Anterior cingulate cortex (tissue), 58 donors: Measurements from ENCODE around the gene UNC13A.

ENCODE experiments used
- DNase-seq, 58 donors: peaks; one replicate each; lab custom pipeline; 2025; lab: John Stamatoyannopoulos, UW

UNC13A gene

GRCh38 chr19:17632577-17632976, 55.6 kb downstream of the UNC13A start:
- no peak for DNase-seq

GRCh38 chr19:17629760-17630159, 58.4 kb downstream of the UNC13A start:
- no peak for DNase-seq

- no peak for DNase-seq
Measured at GRCh38 chr19:17627921-17628320, 60.2 kb downstream of the UNC13A start.

GRCh38 chr19:17627161-17627560, 61.0 kb downstream of the UNC13A start:
- DNase-seq: no peak

- no peak for DNase-seq
Measured at GRCh38 chr19:17626456-17627015, 61.6 kb downstream of the UNC13A start.

- DNase-seq: no peak
Measured at GRCh38 chr19:17625980-17626379, 62.2 kb downstream of the UNC13A start.

- DNase-seq: no peak
Measured at GRCh38 chr19:17625043-17625442, 63.1 kb downstream of the UNC13A start.

GRCh38 chr19:17624314-17624991, 63.7 kb downstream of the UNC13A start:
- no peak for DNase-seq

GRCh38 chr19:17623224-17623935, 64.8 kb downstream of the UNC13A start:
- no peak for DNase-seq

- no peak for DNase-seq
Measured at GRCh38 chr19:17620696-17621095, 67.5 kb downstream of the UNC13A start.

- DNase-seq: no peak
Measured at GRCh38 chr19:17618936-17619335, 69.2 kb downstream of the UNC13A start.

- no peak for DNase-seq
Measured at GRCh38 chr19:17618281-17618903, 69.8 kb downstream of the UNC13A start.

GRCh38 chr19:17617807-17618192, 70.4 kb downstream of the UNC13A start:
- no peak for DNase-seq

- peak in 2 of 58 donors; percentile 5 to 54 for DNase-seq
Measured at GRCh38 chr19:17616961-17617806, 71.0 kb downstream of the UNC13A start.

GRCh38 chr19:17616686-17616960, 71.5 kb downstream of the UNC13A start:
- no peak for DNase-seq

- DNase-seq: no peak
Measured at GRCh38 chr19:17615889-17616685, 72.1 kb downstream of the UNC13A start.

GRCh38 chr19:17614476-17614875, 73.7 kb downstream of the UNC13A start:
- no peak for DNase-seq

- DNase-seq: no peak
Measured at GRCh38 chr19:17611462-17612244, 76.5 kb downstream of the UNC13A start.

GRCh38 chr19:17610384-17610783, 77.8 kb downstream of the UNC13A start:
- peak in 1 of 58 donors; percentile 26 for DNase-seq
